ENCODE data around the gene NUMA1. TPM values are rescaled to one million over a fixed set of nuclear protein-coding genes. Genes with fewer than 3 reads are reported as not detected.

The NUMA1 gene
- polyA plus RNA-seq, 1 experiment = 79.5 TPM

- no peak for TF ChIP-seq CTCF (IDR thresholded peaks at IDR 0.05; ENCODE audit: low read depth, low read length)
- Histone ChIP-seq H3K27me3 (ENCODE audit: control insufficient read depth, insufficient read depth, low read length) (no peaks in the 10 kb centered on the region), H3K9me3 (ENCODE audit: control insufficient read depth, insufficient read depth, low read length) (no peaks in the 10 kb centered on the region), H3K27ac (ENCODE audit: low read depth, low read length) (no peak overlapping the region), H3K4me3 (ENCODE audit: low read depth, low read length) (no peak overlapping the region)
- ChIA-PET CTCF (interaction anchor here (0.6 to 4.2 kb wide), 28 partner anchors 9 to 472 kb away, joined by 3 to 53 read pairs (median 5); partner anchors contain the start of genes CLPB and IL18BP), POLR2A (no interaction called here)
- DNase-seq (ENCODE audit: low read depth, low spot score) = no peak
These were observed 103.3 kb downstream of the NUMA1 start for GRCh38 chr11:71977090-71977489.

- no peak overlapping the region for H3K4me3 ChIP-seq (ENCODE audit: low read depth, low read length)
- H3K27ac ChIP-seq (ENCODE audit: low read depth, low read length) = no peak overlapping the region
- H3K27me3 ChIP-seq (ENCODE audit: control insufficient read depth, insufficient read depth, low read length) = no peaks in the 10 kb centered on the region
- ChIA-PET CTCF (interaction anchor here (0.7 to 4.2 kb wide), 20 partner anchors 8 to 473 kb away, joined by 3 to 53 read pairs (median 6); partner anchors contain the start of gene IL18BP), POLR2A (no interaction called here)
- TF ChIP-seq CTCF (IDR thresholded peaks at IDR 0.05; ENCODE audit: low read depth, low read length) = no peak
- no peaks in the 10 kb centered on the region for H3K9me3 ChIP-seq (ENCODE audit: control insufficient read depth, insufficient read depth, low read length)
- no peak for DNase-seq (ENCODE audit: low read depth, low spot score)
These were observed 103.8 kb downstream of the NUMA1 start for GRCh38 chr11:71976551-71976950.

- Histone ChIP-seq H3K27ac (ENCODE audit: low read depth, low read length) (no peak overlapping the region), H3K9me3 (ENCODE audit: control insufficient read depth, insufficient read depth, low read length) (no peaks in the 10 kb centered on the region), H3K4me3 (ENCODE audit: low read depth, low read length) (no peak overlapping the region), H3K27me3 (ENCODE audit: control insufficient read depth, insufficient read depth, low read length) (no peaks in the 10 kb centered on the region)
- TF ChIP-seq CTCF (IDR thresholded peaks at IDR 0.05; ENCODE audit: low read depth, low read length) = no peak
- CTCF ChIA-PET = interaction anchor here (1.3 kb wide), 1 partner anchor 211 kb away, joined by 3 read pairs; no protein-coding TSS in a partner anchor
- no peak for DNase-seq (ENCODE audit: low read depth, low spot score)
- POLR2A ChIA-PET = no interaction called here
These were observed 108.7 kb downstream of the NUMA1 start for GRCh38 chr11:71971680-71972079.

GRCh38 chr11:71964641-71965040 lies 115.7 kb downstream of the NUMA1 start:
- Histone ChIP-seq H3K27me3 (ENCODE audit: control insufficient read depth, insufficient read depth, low read length) (no peaks in the 10 kb centered on the region), H3K27ac (ENCODE audit: low read depth, low read length) (no peak overlapping the region), H3K4me3 (ENCODE audit: low read depth, low read length) (no peak overlapping the region), H3K9me3 (ENCODE audit: control insufficient read depth, insufficient read depth, low read length) (no peaks in the 10 kb centered on the region)
- CTCF ChIA-PET = interaction anchor here (1.0 kb wide), 2 partner anchors 13 to 18 kb away, joined by 3 to 5 read pairs; no protein-coding TSS in a partner anchor
- POLR2A ChIA-PET = no interaction called here
- no peak for TF ChIP-seq CTCF (IDR thresholded peaks at IDR 0.05; ENCODE audit: low read depth, low read length)
- DNase-seq (ENCODE audit: low read depth, low spot score) = no peak

- ChIA-PET POLR2A (no interaction called here), CTCF (interaction anchor here (1.3 kb wide), 1 partner anchor 14 kb away, joined by 3 read pairs; no protein-coding TSS in a partner anchor)
- Histone ChIP-seq H3K27ac (ENCODE audit: low read depth, low read length) (no peak overlapping the region), H3K27me3 (ENCODE audit: control insufficient read depth, insufficient read depth, low read length) (no peaks in the 10 kb centered on the region), H3K9me3 (ENCODE audit: control insufficient read depth, insufficient read depth, low read length) (no peaks in the 10 kb centered on the region), H3K4me3 (ENCODE audit: low read depth, low read length) (no peak overlapping the region)
- no peak for DNase-seq (ENCODE audit: low read depth, low spot score)
- no peak for TF ChIP-seq CTCF (IDR thresholded peaks at IDR 0.05; ENCODE audit: low read depth, low read length)
These were observed 116.9 kb downstream of the NUMA1 start for GRCh38 chr11:71963468-71963867.

All from AG04450 (cell line).